LoVo (cell line): ENCODE measurements around the gene B4GALT5.

ENCODE experiments used
- DNase-seq: peaks from one replicate; pipeline ENCODE4 v3.0.0-alpha.2; 2016; ENCODE audit warnings: low spot score

The B4GALT5 gene

DNA sequence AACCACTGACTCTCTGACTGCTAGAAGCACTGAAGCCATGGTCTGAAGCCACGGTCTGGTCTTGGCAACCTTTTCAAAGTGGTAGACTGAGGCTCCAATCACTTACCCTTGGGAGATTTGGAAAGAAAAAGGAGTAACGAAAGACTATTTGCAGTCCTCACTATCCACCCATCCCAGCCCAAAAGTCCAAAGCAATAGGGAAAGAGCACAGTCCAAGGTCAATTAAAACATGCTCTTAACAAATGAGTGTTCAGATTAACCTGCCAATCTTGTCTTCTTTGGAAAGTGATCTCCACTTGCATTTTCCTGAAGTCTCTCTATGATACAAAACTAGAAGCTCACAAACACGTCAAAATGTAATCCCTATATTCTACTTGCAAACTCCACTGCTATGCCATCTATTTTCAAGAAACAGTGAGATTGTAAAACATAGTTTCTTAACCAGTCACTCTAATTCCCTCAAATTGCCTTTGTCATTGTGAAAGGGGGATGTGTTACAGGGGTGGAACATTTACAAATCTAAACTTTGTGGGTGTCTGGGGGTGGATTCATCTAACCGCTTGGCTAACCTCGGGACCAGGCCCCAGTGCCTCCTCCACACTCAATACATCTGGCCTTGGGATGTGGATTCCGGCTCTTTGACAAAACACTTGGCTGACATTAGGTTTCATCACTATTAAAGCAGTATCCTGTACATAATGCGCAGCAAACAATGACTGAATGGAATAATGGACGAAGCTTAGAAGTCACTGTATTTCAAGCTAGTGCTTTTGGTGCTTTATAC is 56.4 kb downstream of the B4GALT5 start:
- DNase-seq = no peak

- DNase-seq = no peak
These were observed 57.4 kb downstream of the B4GALT5 start for GRCh38 chr20:49656304-49656703.

DNA sequence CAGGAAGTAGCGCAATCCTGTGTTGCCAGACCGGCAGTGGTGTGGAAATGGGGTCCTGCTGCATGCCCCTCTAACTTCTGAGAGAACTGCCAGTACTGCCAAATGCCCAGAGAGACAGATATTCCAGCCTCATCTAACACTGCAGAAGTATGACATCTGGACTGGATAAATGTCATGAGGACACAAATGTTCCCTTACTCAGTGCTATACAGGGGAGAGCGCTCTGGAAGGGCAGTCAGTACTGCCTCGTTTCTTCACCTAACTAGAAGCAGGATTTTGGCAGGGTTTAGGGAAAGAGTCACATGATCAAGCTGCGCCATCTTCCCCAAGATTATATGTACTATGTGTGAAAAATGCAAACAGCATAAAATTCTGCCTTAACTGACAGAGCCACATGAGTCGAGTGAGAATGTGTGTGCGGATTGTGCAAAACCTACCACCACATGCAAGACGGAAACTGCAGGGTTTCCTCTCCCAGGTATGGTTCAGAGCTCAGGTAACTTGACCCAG is 59.7 kb downstream of the B4GALT5 start:
- DNase-seq = no peak

DNA sequence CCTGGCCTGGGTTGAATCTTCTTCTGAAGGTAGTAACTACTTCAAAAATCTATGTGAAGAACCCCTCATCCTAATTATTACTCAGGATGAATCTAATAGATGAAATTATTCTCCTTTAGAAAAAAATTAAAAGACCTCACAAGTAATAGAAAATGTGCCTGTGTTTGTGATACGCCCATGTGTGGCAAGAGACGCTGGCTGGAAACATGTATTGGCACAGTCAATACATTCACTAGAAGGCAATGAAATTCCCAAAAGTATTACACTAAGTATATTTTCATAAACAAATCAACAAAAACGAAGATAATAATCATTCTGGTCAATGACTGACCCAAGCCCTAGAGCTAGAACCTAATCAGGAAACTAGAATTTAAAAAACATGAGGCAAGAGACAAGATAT is 64.0 kb downstream of the B4GALT5 start:
- no peak for DNase-seq

GRCh38 chr20:49647550-49647949 is 66.1 kb downstream of the B4GALT5 start:
- no peak for DNase-seq

- no peak for DNase-seq
These were observed 67.2 kb downstream of the B4GALT5 start for GRCh38 chr20:49646528-49646927.

DNA sequence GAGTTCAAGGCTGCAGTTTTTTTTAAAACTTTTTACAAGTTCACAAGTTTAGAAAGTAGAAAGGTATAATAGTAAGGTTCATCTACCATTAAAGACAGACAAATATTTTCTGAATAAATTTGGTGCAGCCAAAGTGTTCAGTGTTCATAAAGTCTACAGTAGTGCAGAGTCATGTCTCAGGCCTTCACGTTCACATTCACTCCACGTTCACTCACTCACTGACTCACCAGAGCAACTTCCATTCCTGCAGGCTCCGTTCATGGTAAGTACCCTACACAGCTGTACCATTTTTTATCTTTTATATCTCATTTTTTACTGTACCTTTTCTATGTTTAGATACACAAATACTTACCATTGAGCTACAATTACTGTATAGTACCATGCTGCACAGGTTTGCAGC is 67.6 kb downstream of the B4GALT5 start:
- DNase-seq = no peak

- no peak for DNase-seq
These were observed 68.6 kb downstream of the B4GALT5 start for GRCh38 chr20:49644980-49645565.

GRCh38 chr20:49642816-49643215 is 70.9 kb downstream of the B4GALT5 start:
- no peak for DNase-seq

GRCh38 chr20:49641683-49642656 is 71.7 kb downstream of the B4GALT5 start:
- DNase-seq = no peak

DNA sequence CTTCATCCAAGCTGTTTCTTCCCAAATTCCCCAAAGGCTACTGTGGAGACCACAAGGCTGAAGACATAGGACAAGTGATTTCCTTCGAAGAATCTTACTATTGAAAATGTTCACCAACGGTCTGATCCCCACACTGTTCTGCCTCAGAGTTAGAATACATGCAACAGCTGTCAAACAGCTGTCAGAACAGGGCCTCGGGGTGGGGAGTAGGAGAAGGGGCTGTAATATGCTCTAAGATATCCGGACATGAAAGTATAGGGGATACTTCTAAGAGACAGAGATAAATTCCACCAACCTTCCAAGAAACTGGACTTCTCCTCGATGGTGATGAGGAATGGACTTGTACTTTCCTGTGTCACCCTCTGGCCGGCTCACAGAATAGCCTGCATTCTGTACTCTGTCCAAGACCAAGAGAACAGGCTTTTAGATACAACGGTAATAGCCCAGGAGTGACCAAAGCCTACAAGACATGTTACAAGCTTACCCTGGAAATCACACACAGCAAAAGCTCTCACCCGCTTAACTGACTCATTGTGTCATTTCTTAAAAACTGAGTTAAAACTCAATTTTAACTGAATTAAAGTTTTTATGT is 76.5 kb downstream of the B4GALT5 start:
- DNase-seq = no peak

GRCh38 chr20:49636447-49636846 is 77.2 kb downstream of the B4GALT5 start:
- no peak for DNase-seq

DNA sequence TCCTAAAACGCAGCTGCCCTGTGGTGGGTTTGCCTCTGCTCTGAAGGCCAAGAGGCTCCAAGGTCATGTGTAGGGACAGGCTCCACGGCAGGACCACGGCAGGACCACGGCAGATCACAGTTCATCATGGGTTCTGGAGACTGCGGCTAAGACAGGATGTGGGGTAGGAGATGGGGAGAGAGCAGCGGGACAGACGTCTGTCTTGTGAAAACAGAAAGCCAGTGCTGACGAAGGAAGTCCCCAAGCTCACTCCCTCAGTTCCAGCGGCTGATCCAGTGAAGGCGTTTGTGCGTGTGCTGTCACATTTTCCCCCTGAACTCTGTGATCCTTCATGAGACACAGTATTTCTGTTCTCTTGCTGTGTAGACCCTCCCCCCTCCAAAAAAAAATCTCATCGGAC is 77.8 kb downstream of the B4GALT5 start:
- no peak for DNase-seq

- DNase-seq = no peak
These were observed 78.5 kb downstream of the B4GALT5 start for GRCh38 chr20:49635166-49635565.

GRCh38 chr20:49634116-49634515 is 79.6 kb downstream of the B4GALT5 start:
- no peak for DNase-seq

- no peak for DNase-seq
These were observed 80.0 kb downstream of the B4GALT5 start for GRCh38 chr20:49633643-49634042.

- DNase-seq = no peak
These were observed 80.7 kb downstream of the B4GALT5 start for GRCh38 chr20:49633023-49633422.

GRCh38 chr20:49631856-49632418 is 81.7 kb downstream of the B4GALT5 start:
- no peak for DNase-seq

DNA sequence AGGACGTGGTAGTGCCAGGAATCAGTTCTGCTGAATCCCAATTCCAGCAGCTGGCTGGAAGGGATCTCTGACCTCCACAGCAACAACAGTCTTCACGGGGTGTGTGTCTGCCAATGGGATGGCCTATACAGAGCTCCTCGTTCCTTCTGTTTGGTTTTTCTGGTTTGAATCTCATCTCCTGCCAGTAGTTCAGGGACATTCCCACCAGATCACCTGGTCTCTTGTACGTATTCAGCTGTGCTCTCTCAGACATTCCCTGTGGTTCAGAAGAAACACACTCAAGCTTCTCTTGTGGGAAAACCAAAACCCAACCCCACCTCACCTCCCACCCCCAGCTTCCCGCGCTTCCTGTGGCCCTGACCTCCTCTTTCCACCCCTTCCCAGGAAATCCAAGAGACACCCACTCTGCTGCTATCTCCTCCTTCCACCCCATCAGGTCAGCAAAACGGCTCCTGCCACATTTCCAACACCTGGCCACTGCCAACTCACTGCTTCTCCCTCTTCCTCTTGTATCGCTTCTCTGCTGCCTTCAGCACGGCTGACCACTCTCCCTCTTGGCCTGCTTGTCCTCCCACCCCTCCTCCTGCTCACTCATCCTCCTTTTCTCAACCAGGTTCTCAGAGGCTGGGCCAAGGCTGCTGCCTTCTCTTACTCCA is 82.5 kb downstream of the B4GALT5 start:
- no peak for DNase-seq

- no peak for DNase-seq
These were observed 83.2 kb downstream of the B4GALT5 start for GRCh38 chr20:49630396-49630951.

- no peak for DNase-seq
These were observed 84.1 kb downstream of the B4GALT5 start for GRCh38 chr20:49629606-49630005.
